ENCODE results near the gene GRID2. TPM values are rescaled to one million over a fixed set of nuclear protein-coding genes. Genes with fewer than 3 reads are reported as not detected.

GRID2 gene
- total and polyA plus RNA-seq, 2 donors from 2014 or later: 0.19 TPM; not detected in 1

- no peak overlapping the region for H3K4me3 ChIP-seq (ENCODE audit: low read length in 3 of 3)
- H3K27me3 ChIP-seq (ENCODE audit: control insufficient read depth, insufficient read depth, low read length): no peaks in the 10 kb centered on the region
- no peaks in the 10 kb centered on the region for H3K4me1 ChIP-seq (ENCODE audit: control insufficient read depth in 2 of 3, insufficient read depth in 2 of 3, low read depth in 1 of 3, low read length in 3 of 3)
- FAIRE-seq (no peak), DNase-seq (no peak)
- no peaks in the 10 kb centered on the region for H3K36me3 ChIP-seq (ENCODE audit: control insufficient read depth in 2 of 3, insufficient read depth in 3 of 3, low read length in 3 of 3)
- intact Hi-C loops (cut with DNase I): no loop called here
- no peak for TF ChIP-seq CTCF (IDR thresholded peaks at IDR 0.05; ENCODE audit: borderline replicate concordance, extremely low read depth, insufficient read depth)
- no peaks in the 10 kb centered on the region for H3K9me3 ChIP-seq (ENCODE audit: control insufficient read depth in 2 of 3, insufficient read depth in 1 of 3, low read length in 3 of 3)
- H3K27ac ChIP-seq (ENCODE audit: low read depth in 2 of 2, low read length in 2 of 2): no peak overlapping the region
- no peak overlapping the region for H3K9ac ChIP-seq (ENCODE audit: low read length in 3 of 3)
Measured at GRCh38 chr4:93466446-93466845, 1162.7 kb downstream of the GRID2 start.

GRCh38 chr4:93467484-93468155, 1163.9 kb downstream of the GRID2 start:
- H3K4me3 ChIP-seq (ENCODE audit: low read length in 3 of 3): no peak overlapping the region
- intact Hi-C loops (cut with DNase I): no loop called here
- H3K27me3 ChIP-seq (ENCODE audit: control insufficient read depth, insufficient read depth, low read length): no peaks in the 10 kb centered on the region
- FAIRE-seq (no peak), DNase-seq (no peak)
- no peak overlapping the region for H3K27ac ChIP-seq (ENCODE audit: low read depth in 2 of 2, low read length in 2 of 2)
- no peaks in the 10 kb centered on the region for H3K36me3 ChIP-seq (ENCODE audit: control insufficient read depth in 2 of 3, insufficient read depth in 3 of 3, low read length in 3 of 3)
- H3K9ac ChIP-seq (ENCODE audit: low read length in 3 of 3): no peak overlapping the region
- H3K4me1 ChIP-seq (ENCODE audit: control insufficient read depth in 2 of 3, insufficient read depth in 2 of 3, low read depth in 1 of 3, low read length in 3 of 3): no peaks in the 10 kb centered on the region
- no peaks in the 10 kb centered on the region for H3K9me3 ChIP-seq (ENCODE audit: control insufficient read depth in 2 of 3, insufficient read depth in 1 of 3, low read length in 3 of 3)
- TF ChIP-seq CTCF (IDR thresholded peaks at IDR 0.05; ENCODE audit: borderline replicate concordance, extremely low read depth, insufficient read depth): no peak

- no peaks in the 10 kb centered on the region for H3K36me3 ChIP-seq (ENCODE audit: control insufficient read depth in 2 of 3, insufficient read depth in 3 of 3, low read length in 3 of 3)
- TF ChIP-seq CTCF (IDR thresholded peaks at IDR 0.05; ENCODE audit: borderline replicate concordance, extremely low read depth, insufficient read depth): no peak
- intact Hi-C loops (cut with DNase I): no loop called here
- H3K27me3 ChIP-seq (ENCODE audit: control insufficient read depth, insufficient read depth, low read length): no peaks in the 10 kb centered on the region
- H3K9me3 ChIP-seq (ENCODE audit: control insufficient read depth in 2 of 3, insufficient read depth in 1 of 3, low read length in 3 of 3): no peaks in the 10 kb centered on the region
- H3K4me3 ChIP-seq (ENCODE audit: low read length in 3 of 3): no peak overlapping the region
- H3K27ac ChIP-seq (ENCODE audit: low read depth in 2 of 2, low read length in 2 of 2): no peak overlapping the region
- no peaks in the 10 kb centered on the region for H3K4me1 ChIP-seq (ENCODE audit: control insufficient read depth in 2 of 3, insufficient read depth in 2 of 3, low read depth in 1 of 3, low read length in 3 of 3)
- H3K9ac ChIP-seq (ENCODE audit: low read length in 3 of 3): no peak overlapping the region
- DNase-seq: no peak
- FAIRE-seq: no peak
Measured at GRCh38 chr4:93469560-93469959, 1165.8 kb downstream of the GRID2 start.

GRCh38 chr4:93475730-93476129, 1172.0 kb downstream of the GRID2 start:
- no peak for DNase-seq
- Histone ChIP-seq H3K27me3 (ENCODE audit: control insufficient read depth, insufficient read depth, low read length) (no peaks in the 10 kb centered on the region), H3K9ac (ENCODE audit: low read length in 3 of 3) (no peak overlapping the region), H3K36me3 (ENCODE audit: control insufficient read depth in 2 of 3, insufficient read depth in 3 of 3, low read length in 3 of 3) (no peaks in the 10 kb centered on the region), H3K4me3 (ENCODE audit: low read length in 3 of 3) (no peak overlapping the region), H3K9me3 (ENCODE audit: control insufficient read depth in 2 of 3, insufficient read depth in 1 of 3, low read length in 3 of 3) (no peaks in the 10 kb centered on the region), H3K27ac (ENCODE audit: low read depth in 2 of 2, low read length in 2 of 2) (no peak overlapping the region), H3K4me1 (ENCODE audit: control insufficient read depth in 2 of 3, insufficient read depth in 2 of 3, low read depth in 1 of 3, low read length in 3 of 3) (no peaks in the 10 kb centered on the region)
- no peak for TF ChIP-seq CTCF (IDR thresholded peaks at IDR 0.05; ENCODE audit: borderline replicate concordance, extremely low read depth, insufficient read depth)
- intact Hi-C loops (cut with DNase I): no loop called here
- no peak for FAIRE-seq

Data from kidney (tissue), 14 donors.